HEK293T (cell line): ENCODE measurements around the gene CAMK1D.

Source experiments
- FOXM1 ChIP-seq: fragments of 450-650 bp; IDR thresholded peaks from 2 replicates; pipeline ENCODE4 v1.6.1; 2017; ENCODE audit warnings: mild to moderate bottlenecking, borderline replicate concordance
- NFRKB ChIP-seq: fragments of 450-650 bp; IDR thresholded peaks from 2 replicates; pipeline ENCODE4 v1.6.1; 2016; ENCODE audit warnings: mild to moderate bottlenecking, moderate library complexity

DNA sequence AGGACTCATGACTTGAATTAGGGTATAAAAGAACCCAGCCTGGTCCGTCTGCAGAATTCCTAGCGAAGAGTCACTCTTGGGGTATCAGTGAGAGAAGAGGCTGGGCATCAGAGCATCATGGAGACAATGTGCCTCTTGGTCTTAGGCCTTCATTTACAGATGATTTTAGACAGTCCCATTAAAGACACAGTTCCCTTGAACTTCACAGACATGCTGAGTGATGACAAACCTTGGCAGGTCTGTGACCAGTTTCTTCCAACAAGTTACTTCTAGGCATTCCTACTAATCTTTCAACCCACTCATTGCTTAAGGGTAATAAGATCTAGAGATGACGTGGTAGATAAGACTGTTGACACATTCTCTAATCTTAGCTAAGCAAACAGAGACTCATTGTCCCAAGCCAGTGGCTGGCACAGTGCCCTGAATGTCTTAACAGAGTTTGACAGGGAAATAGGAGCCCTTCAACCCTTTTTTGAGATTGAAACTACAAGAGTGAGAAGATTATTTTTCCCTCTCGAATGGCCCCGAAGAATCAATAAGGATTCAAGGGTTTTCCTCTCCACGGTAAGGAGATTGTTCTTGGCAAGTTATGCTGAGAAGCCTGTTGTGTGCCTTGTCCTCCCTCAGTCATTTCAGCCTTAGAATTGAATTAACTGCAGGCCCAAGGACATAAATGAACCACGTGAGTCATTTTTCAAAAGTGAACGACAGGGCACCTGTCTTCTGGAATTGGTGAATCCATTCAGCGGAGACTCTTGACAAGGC is 371.1 kb downstream of the CAMK1D start:
- TF ChIP-seq NFRKB (no peak), FOXM1 (no peak)
